GM18508 (cell line): ENCODE measurements around the gene CLEC16A.

ENCODE experiments used
- ATAC-seq: cut with Tn5 transposase; IDR thresholded peaks from one replicate; pipeline ENCODE4 v1.9.1; 2021; ENCODE audit warnings: moderate number of reproducible peaks; ENCODE audit not compliant: insufficient read depth, unreplicated experiment

CLEC16A gene, protein sequence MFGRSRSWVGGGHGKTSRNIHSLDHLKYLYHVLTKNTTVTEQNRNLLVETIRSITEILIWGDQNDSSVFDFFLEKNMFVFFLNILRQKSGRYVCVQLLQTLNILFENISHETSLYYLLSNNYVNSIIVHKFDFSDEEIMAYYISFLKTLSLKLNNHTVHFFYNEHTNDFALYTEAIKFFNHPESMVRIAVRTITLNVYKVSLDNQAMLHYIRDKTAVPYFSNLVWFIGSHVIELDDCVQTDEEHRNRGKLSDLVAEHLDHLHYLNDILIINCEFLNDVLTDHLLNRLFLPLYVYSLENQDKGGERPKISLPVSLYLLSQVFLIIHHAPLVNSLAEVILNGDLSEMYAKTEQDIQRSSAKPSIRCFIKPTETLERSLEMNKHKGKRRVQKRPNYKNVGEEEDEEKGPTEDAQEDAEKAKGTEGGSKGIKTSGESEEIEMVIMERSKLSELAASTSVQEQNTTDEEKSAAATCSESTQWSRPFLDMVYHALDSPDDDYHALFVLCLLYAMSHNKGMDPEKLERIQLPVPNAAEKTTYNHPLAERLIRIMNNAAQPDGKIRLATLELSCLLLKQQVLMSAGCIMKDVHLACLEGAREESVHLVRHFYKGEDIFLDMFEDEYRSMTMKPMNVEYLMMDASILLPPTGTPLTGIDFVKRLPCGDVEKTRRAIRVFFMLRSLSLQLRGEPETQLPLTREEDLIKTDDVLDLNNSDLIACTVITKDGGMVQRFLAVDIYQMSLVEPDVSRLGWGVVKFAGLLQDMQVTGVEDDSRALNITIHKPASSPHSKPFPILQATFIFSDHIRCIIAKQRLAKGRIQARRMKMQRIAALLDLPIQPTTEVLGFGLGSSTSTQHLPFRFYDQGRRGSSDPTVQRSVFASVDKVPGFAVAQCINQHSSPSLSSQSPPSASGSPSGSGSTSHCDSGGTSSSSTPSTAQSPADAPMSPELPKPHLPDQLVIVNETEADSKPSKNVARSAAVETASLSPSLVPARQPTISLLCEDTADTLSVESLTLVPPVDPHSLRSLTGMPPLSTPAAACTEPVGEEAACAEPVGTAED

DNA sequence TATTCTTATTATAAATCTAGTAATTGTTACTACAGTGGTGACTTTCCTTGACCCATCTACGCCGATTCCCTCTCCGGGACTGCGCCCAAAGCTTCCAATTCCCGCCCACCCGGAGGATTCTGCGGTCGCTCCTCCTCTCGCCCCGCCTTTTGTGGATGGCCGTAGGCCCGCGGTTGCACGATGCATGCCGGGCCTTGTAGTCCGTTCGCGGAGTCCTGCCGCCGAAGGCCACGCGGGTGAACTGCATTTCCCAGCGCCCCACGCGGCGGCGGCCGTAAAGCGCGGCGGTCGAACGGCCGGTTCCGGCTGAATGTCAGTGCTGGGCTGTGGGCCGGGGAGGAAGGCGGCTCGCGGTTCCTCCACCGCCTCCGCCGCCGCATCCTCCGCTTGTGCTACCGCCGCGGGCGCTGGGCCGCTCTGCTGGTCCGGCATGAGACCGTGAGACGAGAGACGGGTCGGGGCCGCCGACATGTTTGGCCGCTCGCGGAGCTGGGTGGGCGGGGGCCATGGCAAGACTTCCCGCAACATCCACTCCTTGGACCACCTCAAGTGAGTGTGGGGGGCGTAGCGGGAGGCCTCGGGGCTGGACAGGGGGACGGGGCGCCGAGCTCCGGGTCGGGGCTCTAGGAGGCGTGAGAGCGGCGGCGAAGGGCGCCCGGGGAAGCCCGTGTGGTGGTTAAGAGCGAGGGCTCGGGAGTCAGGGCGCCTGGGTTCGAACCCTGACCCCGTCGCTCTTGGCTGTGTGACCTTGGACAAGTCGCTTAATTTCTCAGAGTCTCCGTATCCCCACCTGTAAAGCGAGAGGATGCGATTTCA is at the start of gene CLEC16A:
Gene CLEC16A (plus strand): TSS at position 316 of the 816 bp plus-strand sequence. CDS start 154 bp downstream, at position 470.
- ATAC-seq: peak; percentile 42

DNA sequence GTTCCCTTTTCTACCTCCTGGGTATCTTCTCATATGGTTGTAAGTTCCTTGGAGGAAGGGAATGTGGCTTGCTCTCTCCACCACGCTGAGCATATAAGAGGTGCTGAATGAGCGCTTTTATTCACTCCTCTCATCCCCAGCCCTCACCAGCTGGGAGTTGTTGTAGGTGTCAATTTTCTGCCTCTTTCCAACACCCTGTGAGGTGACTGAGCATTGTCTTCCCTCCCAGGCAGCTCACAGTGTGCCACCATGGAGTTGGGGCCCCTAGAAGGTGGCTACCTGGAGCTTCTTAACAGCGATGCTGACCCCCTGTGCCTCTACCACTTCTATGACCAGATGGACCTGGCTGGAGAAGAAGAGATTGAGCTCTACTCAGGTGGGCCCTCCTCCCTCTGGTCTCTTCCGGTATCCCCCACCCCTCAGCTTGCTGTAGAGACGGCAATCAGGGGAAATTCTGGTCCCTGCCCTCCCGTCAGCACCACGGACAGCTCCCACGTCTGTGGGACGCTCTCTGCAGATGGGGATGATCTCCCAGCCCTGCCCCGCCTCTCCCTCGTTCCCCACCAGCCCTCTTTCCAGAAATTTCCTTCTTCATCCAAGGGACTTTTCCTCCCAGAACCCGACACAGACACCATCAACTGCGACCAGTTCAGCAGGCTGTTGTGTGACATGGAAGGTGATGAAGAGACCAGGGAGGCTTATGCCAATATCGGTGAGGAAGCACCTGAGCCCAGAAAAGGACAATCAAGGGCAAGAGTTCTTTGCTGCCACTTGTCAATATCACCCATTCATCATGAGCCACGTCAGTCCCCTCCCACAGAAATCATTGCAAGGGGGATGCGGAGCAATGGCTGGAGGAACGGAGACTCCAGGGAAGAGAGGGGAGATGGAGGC is 49.1 kb upstream of the CLEC16A start:
- no peak for ATAC-seq

DNA sequence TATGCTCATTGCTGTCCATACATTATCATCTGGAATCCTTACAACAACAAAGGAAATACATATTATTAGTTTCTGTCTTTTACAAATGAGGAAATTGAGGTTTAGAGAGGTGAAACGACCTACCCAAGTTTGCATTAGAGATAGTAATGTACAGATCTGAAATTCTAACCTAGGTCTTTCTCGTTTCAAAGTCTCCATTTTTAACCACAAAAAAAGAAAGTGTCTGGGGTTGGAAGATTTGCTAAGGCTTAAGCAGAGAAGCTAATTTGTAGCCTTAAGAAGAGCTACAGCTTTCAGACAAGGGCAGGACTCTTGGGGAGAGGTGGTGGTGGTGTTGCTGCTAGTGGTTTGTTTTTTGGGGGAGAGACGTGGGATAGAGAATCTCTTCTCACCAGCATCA is 48.2 kb upstream of the CLEC16A start:
- no peak for ATAC-seq

DNA sequence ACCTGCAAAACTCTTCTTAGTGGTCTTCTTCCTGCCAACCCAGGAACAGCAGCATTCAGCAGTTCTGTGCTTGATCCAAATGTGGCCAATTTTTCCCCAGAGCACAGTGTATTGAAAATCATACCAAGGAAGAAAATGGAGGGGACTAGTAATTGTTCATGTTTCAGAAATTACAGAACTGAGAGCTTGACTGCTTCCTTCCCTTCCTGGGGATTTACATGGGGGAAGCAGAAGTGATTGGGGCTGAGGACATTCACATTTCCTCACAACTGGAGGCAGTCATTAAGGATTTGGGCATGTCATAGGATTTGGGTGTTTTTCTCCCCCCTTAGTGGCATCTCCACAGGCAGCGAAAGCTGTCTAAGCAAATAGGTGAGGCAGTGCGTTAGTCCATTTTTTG is 47.6 kb upstream of the CLEC16A start:
- no peak for ATAC-seq

DNA sequence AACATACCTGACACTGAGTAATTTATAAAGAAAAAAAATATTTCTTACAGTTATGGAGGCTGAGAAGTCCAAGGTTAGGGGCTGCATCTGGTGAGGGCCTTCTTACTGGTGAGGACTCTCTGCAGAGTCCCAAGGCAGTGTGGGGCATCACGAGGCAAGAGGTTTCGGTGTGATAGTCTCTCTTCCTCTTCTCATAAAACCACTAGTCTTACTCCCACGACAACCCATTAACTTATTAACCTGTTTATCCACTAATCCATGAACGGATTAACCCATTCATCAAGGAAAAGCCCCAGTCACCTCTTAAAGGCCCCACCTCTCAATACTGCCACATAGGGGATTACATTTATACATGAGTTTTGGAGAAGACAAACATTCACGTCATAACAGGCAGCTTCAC is 47.2 kb upstream of the CLEC16A start:
- peak; percentile 51 for ATAC-seq

DNA sequence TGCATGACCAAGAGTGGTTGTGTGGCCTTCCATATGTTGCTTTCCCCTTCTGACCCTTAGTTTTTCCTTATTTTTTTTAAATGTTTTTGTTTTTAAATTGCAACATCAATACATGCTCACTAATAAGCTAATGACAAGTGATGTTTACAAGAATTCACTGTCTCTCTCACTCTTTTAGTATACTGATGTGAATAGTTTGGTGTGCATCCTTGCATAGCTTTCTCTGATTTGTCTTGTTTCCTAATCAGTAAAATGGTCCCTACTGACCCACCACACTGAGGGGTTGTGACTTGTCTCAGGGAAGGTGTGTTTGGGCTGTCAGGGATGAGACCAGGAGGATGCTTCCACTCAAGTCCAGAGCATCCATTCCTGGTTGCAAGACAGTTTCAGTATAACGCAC is 41.4 kb upstream of the CLEC16A start:
- no peak for ATAC-seq

DNA sequence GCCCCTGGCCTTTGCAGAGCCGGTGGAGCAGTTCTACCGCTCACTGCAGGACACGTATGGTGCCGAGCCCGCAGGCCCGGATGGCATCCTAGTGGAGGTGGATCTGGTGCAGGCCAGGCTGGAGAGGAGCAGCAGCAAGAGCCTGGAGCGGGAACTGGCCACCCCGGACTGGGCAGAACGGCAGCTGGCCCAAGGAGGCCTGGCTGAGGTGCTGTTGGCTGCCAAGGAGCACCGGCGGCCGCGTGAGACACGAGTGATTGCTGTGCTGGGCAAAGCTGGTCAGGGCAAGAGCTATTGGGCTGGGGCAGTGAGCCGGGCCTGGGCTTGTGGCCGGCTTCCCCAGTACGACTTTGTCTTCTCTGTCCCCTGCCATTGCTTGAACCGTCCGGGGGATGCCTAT is 37.9 kb upstream of the CLEC16A start:
- ATAC-seq: no peak

DNA sequence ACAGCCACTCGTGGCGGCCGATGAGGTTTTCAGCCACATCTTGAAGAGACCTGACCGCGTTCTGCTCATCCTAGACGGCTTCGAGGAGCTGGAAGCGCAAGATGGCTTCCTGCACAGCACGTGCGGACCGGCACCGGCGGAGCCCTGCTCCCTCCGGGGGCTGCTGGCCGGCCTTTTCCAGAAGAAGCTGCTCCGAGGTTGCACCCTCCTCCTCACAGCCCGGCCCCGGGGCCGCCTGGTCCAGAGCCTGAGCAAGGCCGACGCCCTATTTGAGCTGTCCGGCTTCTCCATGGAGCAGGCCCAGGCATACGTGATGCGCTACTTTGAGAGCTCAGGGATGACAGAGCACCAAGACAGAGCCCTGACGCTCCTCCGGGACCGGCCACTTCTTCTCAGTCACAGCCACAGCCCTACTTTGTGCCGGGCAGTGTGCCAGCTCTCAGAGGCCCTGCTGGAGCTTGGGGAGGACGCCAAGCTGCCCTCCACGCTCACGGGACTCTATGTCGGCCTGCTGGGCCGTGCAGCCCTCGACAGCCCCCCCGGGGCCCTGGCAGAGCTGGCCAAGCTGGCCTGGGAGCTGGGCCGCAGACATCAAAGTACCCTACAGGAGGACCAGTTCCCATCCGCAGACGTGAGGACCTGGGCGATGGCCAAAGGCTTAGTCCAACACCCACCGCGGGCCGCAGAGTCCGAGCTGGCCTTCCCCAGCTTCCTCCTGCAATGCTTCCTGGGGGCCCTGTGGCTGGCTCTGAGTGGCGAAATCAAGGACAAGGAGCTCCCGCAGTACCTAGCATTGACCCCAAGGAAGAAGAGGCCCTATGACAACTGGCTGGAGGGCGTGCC is 37.2 kb upstream of the CLEC16A start:
- no peak for ATAC-seq

DNA sequence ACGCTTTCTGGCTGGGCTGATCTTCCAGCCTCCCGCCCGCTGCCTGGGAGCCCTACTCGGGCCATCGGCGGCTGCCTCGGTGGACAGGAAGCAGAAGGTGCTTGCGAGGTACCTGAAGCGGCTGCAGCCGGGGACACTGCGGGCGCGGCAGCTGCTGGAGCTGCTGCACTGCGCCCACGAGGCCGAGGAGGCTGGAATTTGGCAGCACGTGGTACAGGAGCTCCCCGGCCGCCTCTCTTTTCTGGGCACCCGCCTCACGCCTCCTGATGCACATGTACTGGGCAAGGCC is 36.7 kb upstream of the CLEC16A start:
- ATAC-seq: no peak

DNA sequence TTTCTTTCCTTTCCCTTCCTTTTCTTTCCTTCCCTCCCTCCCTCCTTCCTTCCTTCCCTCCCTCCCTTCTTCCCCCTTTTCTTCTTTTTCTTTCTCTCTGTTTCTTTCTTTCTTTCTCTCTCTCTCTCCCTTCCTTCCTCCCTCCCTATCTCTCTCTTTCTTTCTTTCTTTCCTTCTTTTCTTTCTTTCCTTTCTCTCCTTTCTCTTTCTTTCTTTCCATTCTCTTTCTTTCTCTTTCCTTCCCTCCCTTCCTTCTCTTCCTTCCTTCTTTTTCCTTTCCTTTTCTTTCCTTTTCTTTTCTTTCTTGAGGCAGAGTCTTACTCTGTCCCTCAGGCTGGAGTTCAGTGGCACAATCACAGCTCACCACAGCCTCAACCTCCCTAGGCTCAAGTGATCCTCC is 33.1 kb upstream of the CLEC16A start:
- ATAC-seq: no peak

DNA sequence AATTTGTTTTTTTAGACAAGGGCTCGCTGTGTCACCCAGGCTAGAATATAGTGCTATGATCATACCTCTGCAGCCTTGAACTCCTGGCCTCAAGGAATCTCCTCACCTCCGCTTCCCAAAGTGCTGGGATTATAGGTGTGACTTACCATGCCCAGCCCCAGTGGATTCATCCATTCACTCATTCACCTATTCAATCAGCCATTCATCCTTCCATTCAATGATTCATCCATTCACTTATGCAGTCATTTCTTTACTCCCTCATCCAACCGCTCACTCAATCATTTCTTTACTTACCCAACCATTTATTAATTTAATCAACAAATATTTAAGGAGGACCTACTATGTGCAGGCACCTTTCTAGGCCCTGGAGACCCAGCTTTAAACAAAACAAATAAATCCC is 27.8 kb upstream of the CLEC16A start:
- no peak for ATAC-seq

DNA sequence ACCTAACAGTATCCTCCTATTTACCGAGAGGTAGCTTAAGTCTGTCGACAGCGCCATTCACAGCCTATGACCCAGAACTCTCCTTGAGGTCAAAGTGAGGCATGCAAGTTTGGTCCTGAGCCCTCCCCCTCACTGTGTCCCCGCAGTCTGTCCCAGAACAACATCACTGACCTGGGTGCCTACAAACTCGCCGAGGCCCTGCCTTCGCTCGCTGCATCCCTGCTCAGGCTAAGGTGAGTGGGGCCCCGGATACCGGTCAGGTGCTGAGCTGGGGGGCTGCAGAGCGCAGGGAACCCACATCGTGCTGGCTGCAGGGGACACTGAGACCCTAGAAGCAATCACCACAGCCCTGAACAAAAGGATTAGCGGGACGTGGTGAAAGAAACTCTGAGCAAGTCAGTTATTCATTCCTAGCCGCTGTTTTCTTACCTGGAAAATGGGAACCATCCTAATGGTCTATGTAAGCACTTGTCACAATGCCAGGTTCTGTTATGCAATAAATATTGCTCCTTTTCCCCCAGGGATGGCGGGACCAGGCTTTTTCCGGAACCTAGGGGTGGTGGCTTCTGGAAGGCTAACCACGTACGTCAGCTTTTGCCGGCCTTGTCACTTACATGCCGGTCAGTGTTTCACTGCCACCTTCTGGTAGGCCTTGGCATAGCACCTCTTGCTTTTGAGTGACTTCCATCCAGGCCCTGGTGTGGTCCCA is 25.9 kb upstream of the CLEC16A start:
- no peak for ATAC-seq

DNA sequence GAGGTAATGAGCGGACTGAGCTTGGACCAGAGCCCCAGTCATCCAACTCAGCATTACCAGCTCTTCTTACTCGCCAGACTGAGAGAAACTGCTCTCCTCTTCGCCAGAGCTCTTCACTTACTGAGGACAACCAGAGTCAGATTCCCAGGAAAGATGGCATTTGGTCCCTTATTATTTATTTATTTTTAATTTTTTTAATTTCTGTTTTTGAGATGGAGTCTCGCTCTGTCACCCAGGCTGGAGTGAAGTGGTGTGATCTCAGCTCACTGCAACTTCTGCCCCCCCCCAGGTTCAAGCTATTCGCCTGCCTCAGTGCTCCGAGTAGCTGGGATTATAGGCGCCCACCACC is 25.4 kb upstream of the CLEC16A start:
- ATAC-seq: no peak

DNA sequence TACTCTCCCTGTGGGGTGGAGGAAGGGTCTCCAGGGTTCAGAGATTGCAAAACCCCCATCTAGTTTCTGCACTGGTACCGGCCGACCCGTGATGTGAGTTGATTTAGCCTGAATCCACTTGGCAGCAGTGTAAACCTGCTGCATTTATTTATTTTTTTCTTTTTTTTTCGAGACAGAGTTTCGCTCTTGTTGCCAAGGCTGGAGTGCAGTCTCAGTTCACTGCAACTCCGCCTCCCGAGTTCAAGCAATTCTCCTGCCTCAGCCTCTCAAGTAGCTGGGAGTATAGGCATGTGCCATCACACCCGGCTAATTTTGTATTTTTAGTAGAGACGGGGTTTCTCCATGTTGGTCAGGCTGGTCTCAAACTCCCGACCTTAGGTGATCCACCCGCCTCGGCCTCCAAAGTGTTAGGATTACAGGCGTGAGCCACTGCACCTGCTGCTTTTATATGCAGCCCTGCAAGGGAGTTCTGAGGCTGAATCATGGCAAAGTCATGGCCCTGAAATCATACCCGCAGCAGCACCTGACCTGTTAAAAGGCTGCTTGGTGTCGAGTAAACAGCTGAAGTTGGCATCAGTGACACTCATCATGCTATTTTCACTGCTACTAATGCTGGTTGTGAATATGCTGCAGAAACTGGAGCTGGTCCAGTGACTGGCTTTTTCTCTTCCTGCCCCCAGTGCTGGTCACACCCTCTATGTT is 23.5 kb upstream of the CLEC16A start:
- no peak for ATAC-seq

DNA sequence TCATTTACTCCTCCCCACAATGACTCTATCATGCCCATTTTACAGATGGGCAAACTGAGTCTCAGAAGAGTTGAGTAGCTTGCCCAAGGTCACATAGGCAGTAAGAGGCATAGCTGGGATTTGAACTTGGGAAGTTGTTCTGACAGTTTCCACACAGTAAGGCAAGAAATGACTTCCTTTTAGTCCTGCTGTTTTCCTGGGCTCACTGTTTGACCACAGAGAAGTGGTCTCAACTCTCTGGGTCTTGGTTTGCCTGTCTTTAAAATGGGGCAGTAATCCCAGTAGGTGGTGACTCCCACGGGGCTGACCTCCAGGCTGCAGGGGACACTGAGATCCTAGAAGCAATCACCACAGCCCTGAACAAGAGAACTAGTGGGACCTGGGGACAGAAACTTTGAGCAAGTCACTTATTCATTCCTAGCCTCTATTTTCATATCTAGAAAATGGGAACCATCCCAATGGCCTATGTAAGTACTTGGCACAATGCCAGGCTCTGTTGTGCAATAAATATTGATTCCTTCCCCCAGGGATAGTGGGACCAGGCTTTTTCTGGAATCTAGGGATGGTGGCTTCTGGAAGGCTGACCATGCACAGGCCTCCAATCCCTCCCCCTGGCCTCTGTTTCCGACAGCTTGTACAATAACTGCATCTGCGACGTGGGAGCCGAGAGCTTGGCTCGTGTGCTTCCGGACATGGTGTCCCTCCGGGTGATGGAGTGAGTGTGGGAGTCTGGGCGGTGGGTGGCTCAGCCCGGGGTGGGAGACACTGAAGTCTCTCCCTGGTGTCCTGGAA is 22.6 kb upstream of the CLEC16A start:
- ATAC-seq: no peak

DNA sequence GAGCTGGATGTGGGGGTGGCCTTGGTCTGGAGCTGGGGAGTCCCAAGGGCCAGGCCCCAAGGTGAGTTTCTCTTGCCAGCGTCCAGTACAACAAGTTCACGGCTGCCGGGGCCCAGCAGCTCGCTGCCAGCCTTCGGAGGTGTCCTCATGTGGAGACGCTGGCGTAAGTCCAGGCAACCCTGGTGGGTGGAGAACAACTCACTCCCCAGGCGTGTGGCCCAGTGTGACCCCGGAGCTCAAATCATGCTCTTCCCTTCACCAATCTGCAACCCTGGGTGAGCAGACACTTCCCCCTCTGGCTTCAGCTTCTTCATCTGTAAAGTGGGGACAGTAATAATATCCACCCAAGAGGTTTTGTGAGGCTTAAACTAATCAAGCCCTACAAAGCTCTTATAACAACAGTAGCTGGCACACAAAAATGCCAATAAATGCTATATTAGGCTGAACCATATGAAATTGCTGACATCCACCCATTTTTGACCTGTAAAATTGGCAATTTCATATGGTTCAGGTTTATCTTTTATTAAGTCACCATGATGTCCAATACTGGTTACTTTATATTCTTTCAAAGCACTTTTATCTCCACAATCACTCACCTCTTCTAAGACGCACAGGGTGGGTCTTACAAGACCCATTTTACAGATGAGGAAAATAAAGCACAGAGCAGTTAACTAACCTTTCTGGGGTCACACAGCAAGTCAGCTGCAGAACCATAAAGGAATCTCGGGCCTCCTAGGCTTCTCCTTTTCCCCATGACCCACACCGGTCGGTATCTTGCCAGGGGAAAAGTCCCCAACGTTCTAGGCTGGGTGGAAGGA is 21.8 kb upstream of the CLEC16A start:
- no peak for ATAC-seq
